Inflammatory macrophage (primary cell): ENCODE measurements around the gene PLEKHA4.

ENCODE experiments used
- DNase-seq, 2 donors: peaks; one replicate each; pipeline ENCODE4 v3.0.0-alpha.2; 2020 to 2022

The PLEKHA4 gene

DNA sequence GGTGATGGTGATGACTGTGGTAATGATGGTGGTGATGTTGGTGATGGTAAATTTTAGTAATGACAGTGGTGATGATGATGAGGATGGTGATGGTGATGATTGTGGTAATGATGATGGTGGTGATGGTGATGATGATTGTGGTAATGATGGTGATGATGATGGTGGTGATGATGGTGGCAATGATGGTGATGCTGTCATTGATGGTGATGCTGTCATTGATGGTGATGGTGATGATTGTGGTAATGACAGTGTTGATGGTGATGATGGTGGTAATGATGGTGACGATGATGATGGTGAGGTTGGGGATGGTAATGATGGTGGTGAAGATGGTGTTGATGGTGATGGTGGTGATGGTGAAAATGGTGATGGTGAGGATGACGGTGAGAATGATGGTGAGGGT is 45.9 kb downstream of the PLEKHA4 start:
- DNase-seq: no peak

- no peak for DNase-seq
These were observed 46.8 kb downstream of the PLEKHA4 start for GRCh38 chr19:48821633-48822032.

GRCh38 chr19:48819366-48819816 is 49.0 kb downstream of the PLEKHA4 start:
- DNase-seq: no peak

GRCh38 chr19:48818234-48818820 is 50.1 kb downstream of the PLEKHA4 start:
- no peak for DNase-seq

GRCh38 chr19:48817585-48818124 is 50.8 kb downstream of the PLEKHA4 start:
- no peak for DNase-seq

- no peak for DNase-seq
These were observed 52.4 kb downstream of the PLEKHA4 start for GRCh38 chr19:48815870-48816501.

DNA sequence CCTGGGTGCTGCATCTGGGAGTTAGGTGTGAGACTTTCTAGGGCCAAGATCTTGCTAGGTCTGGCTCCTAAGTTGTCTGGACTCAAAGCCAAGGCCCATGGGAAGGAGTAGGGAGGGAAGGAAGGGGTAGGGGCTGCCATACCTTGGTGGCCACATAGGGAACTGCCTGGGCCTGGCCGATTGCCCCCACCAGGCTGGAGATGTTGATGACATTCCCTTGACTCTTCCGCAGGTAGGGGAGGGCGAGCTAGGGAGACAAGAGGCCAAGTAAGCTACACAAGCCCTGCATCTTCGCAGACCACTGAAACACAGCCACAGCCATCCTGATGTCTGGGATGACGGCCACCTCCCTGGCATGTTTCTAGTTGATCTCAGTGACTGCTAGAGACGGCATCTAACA is 53.5 kb downstream of the PLEKHA4 start:
- no peak for DNase-seq

GRCh38 chr19:48813123-48813913 is 55.1 kb downstream of the PLEKHA4 start:
- DNase-seq: peak; percentile 11 to 20

GRCh38 chr19:48812094-48812929 is 56.1 kb downstream of the PLEKHA4 start:
- DNase-seq: peak; percentile 35 to 67

DNA sequence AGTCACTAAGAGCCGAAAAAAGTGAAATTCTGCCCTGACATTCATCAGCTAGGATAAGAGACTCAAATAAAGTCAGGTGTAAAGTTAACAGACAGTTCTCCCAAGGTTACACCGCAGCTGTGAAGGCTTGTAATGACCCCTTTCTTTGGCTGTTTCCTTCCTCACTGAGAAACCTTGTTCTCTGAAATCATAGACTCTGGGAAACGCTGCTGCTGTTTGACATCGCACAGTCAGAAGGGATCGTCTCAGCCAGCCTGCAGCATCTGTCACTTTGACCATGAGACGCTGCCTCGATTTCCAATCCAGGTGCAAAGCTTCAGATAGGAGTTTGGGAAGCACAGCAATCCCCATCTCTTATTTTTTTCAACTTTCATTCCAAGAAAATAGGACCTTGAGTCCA is 58.3 kb downstream of the PLEKHA4 start:
- DNase-seq: no peak

- no peak for DNase-seq
These were observed 60.7 kb downstream of the PLEKHA4 start for GRCh38 chr19:48807590-48808308.

- peak in 1 of 2 donors; percentile 41 for DNase-seq
These were observed 61.4 kb downstream of the PLEKHA4 start for GRCh38 chr19:48806818-48807589.

- peak in 1 of 2 donors; percentile 37 for DNase-seq
These were observed 61.9 kb downstream of the PLEKHA4 start for GRCh38 chr19:48806518-48806817.

- no peak for DNase-seq
These were observed 63.0 kb downstream of the PLEKHA4 start for GRCh38 chr19:48805452-48805851.

DNA sequence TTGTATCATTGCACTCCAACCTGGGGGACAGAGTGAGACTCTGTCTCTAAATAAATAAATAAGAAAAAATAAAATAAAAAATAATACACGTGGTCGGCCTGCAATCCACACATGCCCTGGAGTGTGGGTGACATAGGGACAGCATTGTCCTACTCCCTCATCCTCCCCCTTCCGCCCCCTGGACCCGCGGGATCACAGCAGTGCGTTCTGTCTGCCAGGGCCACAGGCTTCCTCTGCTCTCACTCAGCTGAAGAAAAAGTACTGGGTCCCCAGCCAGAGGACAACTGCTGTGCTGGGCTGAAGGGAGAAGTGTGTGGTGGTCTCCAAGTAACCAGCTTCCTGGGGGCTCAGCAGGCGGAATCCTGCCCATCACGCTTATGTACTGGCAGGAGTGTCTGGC is 63.9 kb downstream of the PLEKHA4 start:
- DNase-seq: no peak

- no peak for DNase-seq
These were observed 65.8 kb downstream of the PLEKHA4 start for GRCh38 chr19:48802623-48803022.

DNA sequence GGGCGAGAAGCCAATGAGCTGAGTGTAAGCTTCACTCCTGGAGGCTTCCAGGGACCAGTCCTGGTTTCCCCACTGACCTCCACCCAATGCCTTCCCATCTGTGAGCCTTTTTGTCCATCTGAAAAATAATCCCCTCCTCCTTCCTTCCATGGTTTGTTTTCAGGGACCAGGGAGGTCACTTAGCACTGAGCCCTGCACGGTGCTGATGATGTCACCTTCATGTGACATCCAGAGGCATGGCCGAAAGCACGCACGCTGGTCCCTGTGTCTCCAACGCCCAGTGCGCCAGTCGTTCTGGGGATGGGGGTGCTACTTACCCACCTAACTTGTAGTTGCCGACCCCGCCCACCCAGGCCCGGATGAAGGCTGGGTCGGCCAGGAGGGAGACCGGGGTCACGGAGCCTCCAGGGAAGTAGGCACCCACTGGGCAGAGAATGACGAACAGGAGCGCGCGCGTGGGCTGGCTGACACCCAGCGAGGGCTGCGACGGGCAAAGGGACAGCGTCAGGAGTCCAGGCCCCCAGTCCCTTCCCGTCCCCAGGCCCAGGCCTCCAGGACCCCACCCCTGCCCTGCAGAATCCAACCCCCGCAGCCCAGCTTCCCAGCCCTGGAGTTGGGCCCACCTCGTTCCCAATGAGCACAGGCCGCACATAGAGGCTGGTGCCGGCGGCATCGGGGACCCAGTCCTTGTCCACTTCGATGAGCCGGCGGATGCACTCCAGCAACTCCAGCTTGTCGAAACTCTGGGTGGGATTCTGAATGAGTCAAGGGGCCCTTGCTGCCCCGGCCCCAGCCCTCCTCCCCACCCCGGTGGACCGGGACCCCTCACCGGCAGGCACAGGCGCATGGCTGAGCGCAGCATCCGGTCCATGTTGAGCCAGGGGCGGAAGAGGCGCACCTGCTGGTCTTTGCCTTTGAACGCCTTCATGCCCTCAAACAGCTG is 68.8 kb downstream of the PLEKHA4 start:
- DNase-seq: no peak

GRCh38 chr19:48798937-48799336 is 69.5 kb downstream of the PLEKHA4 start:
- DNase-seq: no peak

GRCh38 chr19:48797103-48797502 is 71.3 kb downstream of the PLEKHA4 start:
- DNase-seq: no peak
